ENCODE results near the gene TMEM91. TPM values are rescaled to one million over a fixed set of nuclear protein-coding genes. Genes with fewer than 3 reads are reported as not detected.

TMEM91 gene
- total RNA-seq, 4 donors from 2014 or later = 25.4 to 115 (median 54.9) TPM

- no peak overlapping the region for H3K4me3 ChIP-seq (ENCODE audit: low read depth, poor library complexity, severe bottlenecking)
- intact Hi-C loops (cut with DNase I; ENCODE audit: low total_unique reads) = no loop called here
- TF ChIP-seq CTCF (IDR thresholded peaks at IDR 0.05) = no peak
- 74 to 85% methylated on average over 4 of the region's 4 CpGs for WGBS, 2 donors
- DNase-seq (ENCODE audit: low spot score in 2 of 2) = no peak
Observed at GRCh38 chr19:41330481-41330880, 45.9 kb upstream of the TMEM91 start.

GRCh38 chr19:41330946-41331678 lies 45.2 kb upstream of the TMEM91 start:
- WGBS, 2 donors = 63 to 74% methylated on average over 41 to 47 of the region's 47 CpGs
- TF ChIP-seq POLR2A (IDR thresholded peaks at IDR 0.05) (no peak), CTCF (IDR thresholded peaks at IDR 0.05) (no peak)
- no peak overlapping the region for H3K4me3 ChIP-seq (ENCODE audit: low read depth, poor library complexity, severe bottlenecking)
- intact Hi-C loops (cut with DNase I; ENCODE audit: low total_unique reads) = no loop called here
- no peak for DNase-seq (ENCODE audit: low spot score in 2 of 2)

- intact Hi-C loops (cut with DNase I; ENCODE audit: low total_unique reads) = no loop called here
- TF ChIP-seq POLR2A (IDR thresholded peaks at IDR 0.05) = no peak
- TF ChIP-seq CTCF (IDR thresholded peaks at IDR 0.05) = no peak
- no peak overlapping the region for H3K4me3 ChIP-seq (ENCODE audit: low read depth, poor library complexity, severe bottlenecking)
- 91 to 93% methylated on average over 16 of the region's 16 CpGs for WGBS, 2 donors
- no peak for DNase-seq (ENCODE audit: low spot score in 2 of 2)
Observed at GRCh38 chr19:41332000-41332399, 44.3 kb upstream of the TMEM91 start.

- WGBS, 2 donors = 88 to 90% methylated on average over 5 of the region's 5 CpGs
Observed at GRCh38 chr19:41332468-41332867, 43.9 kb upstream of the TMEM91 start.

GRCh38 chr19:41334793-41335192 lies 41.5 kb upstream of the TMEM91 start:
- WGBS, 2 donors = 62 to 81% methylated on average over 5 of the region's 5 CpGs

More at GRCh38 chr19:41332468-41332867, 43.9 kb upstream of the TMEM91 start:
- no peak overlapping the region for H3K4me3 ChIP-seq (ENCODE audit: low read depth, poor library complexity, severe bottlenecking)
- intact Hi-C loops (cut with DNase I; ENCODE audit: low total_unique reads) = no loop called here
- TF ChIP-seq CTCF (IDR thresholded peaks at IDR 0.05) (no peak), POLR2A (IDR thresholded peaks at IDR 0.05) (no peak)
- DNase-seq (ENCODE audit: low spot score in 2 of 2) = no peak

More at GRCh38 chr19:41334793-41335192, 41.5 kb upstream of the TMEM91 start:
- TF ChIP-seq CTCF (IDR thresholded peaks at IDR 0.05) = no peak
- no peak for TF ChIP-seq POLR2A (IDR thresholded peaks at IDR 0.05)
- intact Hi-C loops (cut with DNase I; ENCODE audit: low total_unique reads) = no loop called here
- no peak overlapping the region for H3K4me3 ChIP-seq (ENCODE audit: low read depth, poor library complexity, severe bottlenecking)
- DNase-seq (ENCODE audit: low spot score in 2 of 2) = no peak
